Stimulated activated CD8-positive, alpha-beta memory T cell treated with anti-CD3 and anti-CD28 coated beads, Interleukin-15, amount 100 ng/mL, for 48 hours (primary cell): Measurements from ENCODE around the gene CCDC92.

ENCODE experiments used
- DNase-seq, 2 donors: peaks; one replicate each; pipeline ENCODE4 v3.0.0-alpha.2; 2020; ENCODE audit warnings: low read depth in 2 of 2

Gene CCDC92

GRCh38 chr12:123910761-123911193 lies 61.9 kb downstream of the CCDC92 start:
- no peak for DNase-seq

DNA sequence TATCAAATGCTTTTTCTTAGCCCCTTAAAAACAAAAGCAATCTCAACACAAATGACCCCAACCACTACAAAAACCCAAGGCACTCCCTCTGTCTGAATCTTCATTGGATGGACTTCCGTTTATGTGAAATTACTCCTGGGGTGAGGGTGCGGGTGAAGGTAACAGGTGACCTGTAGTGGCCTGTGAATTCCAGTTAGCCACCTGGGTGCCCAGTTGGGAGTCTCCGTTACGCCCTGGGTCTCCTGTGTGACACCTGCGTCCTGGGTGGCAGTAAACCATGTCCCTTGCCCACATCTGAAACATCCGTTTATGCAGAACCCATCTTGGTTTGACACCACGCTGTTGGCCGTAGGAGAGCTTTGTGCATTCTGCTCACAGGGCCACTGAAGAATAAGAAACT lies 62.6 kb downstream of the CCDC92 start:
- no peak for DNase-seq

DNA sequence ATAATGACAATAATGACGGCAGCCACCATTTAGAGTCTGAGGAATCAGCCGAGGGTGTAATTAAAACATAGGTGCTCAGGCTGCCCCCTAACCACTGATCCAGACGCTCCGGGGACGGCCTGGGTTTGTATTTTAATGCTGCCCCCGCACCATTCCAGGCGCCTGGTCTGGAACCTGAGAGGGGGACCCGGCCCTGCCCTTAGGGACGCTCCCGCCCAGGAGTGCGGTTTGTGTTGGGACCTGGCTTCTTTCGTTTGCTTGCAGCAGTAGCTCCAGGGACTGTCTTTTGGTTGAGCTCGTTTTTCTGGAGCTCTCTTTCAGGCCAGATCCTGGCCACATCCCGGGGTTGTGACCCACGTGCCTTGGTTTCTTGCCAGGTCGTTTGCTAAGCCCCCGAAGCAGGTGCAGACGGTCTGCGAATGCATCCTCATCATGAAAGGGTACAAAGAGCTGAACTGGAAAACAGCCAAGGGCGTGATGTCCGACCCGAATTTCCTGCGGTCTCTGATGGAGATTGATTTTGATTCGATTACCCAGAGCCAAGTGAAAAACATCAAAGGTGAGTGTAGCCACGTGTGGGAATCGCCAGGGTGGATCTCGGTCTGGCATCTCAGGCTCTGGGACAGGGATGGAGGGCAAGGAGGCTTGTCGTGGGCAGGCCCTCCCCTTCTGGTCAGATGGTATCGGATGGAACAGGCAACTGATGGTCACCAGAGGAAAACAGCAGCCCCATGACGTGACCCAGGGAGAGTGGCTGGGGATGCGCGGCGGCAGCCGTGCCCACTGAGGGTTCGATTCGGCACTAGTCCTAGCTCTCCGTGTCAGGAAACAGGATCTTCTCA lies 63.5 kb downstream of the CCDC92 start:
- no peak for DNase-seq

DNA sequence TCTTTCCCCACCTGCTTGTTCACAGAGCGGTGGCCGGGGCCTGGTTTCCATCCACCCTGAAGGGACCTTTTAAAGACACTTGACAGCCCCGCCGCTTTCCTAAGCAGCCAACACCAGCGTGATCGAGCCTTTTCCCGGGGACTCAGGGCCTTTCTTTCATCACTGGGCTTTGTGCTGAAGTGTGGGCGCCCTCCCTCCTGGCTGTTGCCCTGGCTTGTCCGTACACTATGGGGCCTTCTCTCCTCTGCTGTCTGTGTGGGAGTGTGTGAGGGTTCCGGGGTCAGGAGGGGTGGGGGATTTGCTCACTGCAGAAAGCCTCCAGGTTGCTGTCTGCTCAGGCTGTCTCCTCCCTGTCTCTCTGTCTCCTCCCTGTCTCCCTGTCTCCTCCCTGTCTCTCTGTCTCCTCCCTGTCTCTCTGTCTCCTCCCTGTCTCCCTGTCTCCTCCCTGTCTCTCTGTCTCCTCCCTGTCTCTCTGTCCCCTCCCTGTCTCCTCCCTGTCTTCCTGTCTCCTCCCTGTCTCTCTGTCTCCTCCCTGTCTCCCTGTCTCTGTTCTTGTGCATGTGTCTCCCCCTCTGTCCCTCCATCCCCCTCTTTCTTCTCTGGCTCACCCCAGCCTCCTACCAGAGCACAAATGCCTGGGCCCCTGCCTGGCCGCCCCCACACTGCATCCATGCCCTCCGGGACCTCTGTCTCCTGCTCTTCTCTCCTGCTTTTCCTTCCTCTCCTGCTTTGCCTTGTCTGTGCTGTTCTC lies 64.7 kb downstream of the CCDC92 start:
- no peak for DNase-seq

GRCh38 chr12:123906711-123907420 lies 65.8 kb downstream of the CCDC92 start:
- DNase-seq = no peak

GRCh38 chr12:123905319-123905925 lies 67.2 kb downstream of the CCDC92 start:
- peak; percentile 21 to 31 for DNase-seq

DNA sequence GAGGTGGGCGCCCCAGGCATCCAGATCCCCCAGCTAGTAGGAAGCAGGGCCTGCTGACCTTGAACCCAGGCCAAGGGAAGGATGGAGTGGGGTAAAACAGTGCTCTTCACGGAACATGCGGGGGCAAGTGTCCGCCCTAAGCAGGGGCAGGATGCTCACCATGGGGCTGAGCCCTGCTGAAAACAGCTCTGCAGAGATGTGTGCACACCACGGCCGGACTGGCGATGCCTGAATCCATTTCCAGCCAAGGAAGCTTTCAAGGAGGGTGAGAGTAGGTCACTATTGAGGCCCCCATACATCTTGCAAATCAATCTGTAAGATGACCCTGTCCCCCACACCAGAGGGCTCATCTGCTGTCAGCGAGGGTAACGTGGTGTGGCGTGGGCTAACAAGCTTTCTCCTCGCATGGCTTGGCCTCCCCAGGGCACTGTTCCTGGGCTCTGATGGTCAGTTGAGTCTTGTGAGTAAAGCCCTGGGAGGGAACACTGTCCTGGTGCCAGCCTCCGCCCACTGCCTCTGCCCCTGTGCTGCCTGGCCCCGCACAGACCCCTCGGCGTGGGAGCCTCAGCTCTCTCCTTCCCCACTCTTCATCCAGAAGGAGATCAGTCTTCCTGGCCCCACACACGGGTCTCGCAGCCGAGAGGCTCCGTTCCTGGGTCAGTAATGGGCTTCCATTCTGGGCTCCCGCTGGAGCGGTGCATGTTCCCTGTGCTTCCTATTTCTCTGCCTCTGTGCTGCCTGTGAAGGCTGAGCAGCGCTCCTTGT lies 69.1 kb downstream of the CCDC92 start:
- no peak for DNase-seq

GRCh38 chr12:123902821-123903220 lies 69.8 kb downstream of the CCDC92 start:
- DNase-seq = no peak

DNA sequence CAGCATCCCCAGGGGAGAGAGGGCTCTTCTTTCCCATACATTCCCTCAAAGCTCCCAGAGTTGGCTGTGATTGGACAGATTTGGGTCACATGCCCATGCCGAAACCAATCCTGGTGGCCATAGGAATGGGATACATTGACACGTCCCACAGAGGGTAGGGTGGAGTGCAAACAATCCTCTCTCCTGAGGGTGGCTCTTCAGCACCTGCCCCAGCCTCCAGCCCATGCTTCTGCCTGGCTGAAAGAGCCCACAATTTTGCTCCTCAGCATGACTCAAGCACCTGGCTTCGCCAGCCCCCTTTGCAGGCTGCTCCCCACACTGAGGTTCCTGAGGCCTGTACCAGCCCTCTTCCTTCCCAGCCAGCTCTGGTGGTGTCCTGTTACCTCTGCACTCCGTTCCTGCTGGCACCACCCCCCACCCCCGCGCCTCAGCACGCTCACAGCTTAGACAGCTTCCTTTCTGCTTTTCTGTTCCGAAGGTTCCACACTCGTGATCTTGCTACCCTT lies 71.7 kb downstream of the CCDC92 start:
- peak; percentile 5 to 16 for DNase-seq

- no peak for DNase-seq
Measured at GRCh38 chr12:123899368-123899767, 73.3 kb downstream of the CCDC92 start.

DNA sequence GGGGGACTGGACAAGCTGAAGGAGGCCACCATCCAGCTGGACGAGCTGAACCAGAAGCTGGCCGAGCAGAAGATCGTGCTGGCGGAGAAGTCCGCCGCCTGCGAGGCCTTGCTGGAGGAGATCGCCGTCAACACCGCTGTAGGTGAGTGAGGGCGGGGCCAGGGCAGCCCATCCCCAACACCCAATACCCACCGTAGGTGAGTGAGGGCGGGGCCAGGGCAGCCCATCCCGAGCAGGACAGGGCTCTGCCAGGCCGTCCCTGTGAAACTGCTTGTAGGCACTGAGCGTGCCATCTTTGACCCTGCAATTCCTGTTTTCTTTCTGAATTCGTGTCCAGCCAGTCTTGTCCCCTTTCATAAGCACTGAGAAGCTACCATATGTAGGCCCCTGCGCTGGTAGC lies 74.0 kb downstream of the CCDC92 start:
- DNase-seq = no peak

DNA sequence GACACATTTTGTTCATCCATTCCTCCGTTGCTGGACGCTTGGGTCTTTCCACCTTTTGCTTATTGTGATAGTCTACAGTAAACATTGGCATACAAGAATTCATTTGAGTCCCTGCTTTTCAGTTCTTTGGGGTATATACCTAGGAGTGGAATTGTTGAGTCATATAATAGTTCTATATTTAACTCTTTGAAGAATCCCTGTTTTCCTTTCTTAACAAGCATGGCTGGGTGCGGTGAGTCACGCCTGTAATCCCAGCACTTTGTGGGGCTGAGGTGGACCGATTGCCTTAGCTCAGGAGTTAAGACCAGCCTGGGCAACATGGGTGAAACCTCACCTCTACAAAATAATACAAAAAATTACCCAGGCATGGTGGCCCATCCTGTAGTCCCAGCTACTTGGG lies 75.4 kb downstream of the CCDC92 start:
- DNase-seq = no peak

GRCh38 chr12:123896767-123897166 lies 75.9 kb downstream of the CCDC92 start:
- no peak for DNase-seq

DNA sequence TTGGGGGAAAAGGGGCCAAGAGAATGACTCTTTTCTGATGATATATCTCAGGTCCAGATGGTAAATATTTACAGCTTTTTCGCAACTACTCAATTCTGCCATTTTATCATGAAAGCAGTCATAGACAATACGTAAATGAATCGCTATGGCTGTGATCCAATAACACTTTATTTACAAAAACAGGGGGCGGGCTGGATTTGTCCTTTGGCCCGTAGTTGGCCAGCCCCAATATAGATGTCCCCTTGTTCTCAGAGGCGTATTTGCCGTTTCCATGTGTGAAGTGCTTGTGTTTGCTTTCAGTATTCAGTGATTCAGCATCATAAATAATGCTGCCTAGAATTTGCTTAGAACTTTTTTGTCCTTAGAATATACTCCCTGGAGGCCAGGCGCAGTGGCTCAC lies 77.2 kb downstream of the CCDC92 start:
- DNase-seq = no peak

- DNase-seq = no peak
Measured at GRCh38 chr12:123894823-123895345, 77.7 kb downstream of the CCDC92 start.

GRCh38 chr12:123893276-123893675 lies 79.4 kb downstream of the CCDC92 start:
- no peak for DNase-seq

GRCh38 chr12:123892853-123893252 lies 79.8 kb downstream of the CCDC92 start:
- DNase-seq = no peak

DNA sequence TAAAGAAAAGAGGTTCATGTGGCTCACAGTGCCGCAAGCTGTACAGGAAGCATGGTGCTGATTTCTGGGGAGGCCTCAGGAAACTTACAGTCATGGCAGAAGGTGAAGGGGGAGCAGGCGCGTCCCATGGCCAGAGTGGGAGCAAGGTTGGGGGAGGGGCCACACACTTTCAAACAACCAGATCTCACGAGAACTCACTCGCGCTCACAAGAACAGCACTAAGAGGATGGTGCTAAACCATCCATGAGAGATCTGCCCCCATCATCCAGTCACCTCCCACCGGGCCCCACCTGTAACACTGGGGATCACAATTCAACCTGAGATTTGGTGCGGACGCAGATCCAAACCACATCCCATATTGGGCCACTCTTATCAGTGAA lies 80.5 kb downstream of the CCDC92 start:
- DNase-seq = no peak

- no peak for DNase-seq
Measured at GRCh38 chr12:123891516-123892179, 81.0 kb downstream of the CCDC92 start.

GRCh38 chr12:123891011-123891410 lies 81.6 kb downstream of the CCDC92 start:
- no peak for DNase-seq
